DMS153 treated with DMSO at 0.1 percent for 48 hours (cell line): ENCODE measurements around the gene NPTXR.
A peak's percentile ranks its signal among the peaks of the same experiment; 100 is the strongest.

Source experiments
- DNase-seq: peaks from one replicate; lab custom pipeline; 2025; ENCODE audit not compliant: unreplicated experiment; lab: John Stamatoyannopoulos, UW

Gene NPTXR

DNA sequence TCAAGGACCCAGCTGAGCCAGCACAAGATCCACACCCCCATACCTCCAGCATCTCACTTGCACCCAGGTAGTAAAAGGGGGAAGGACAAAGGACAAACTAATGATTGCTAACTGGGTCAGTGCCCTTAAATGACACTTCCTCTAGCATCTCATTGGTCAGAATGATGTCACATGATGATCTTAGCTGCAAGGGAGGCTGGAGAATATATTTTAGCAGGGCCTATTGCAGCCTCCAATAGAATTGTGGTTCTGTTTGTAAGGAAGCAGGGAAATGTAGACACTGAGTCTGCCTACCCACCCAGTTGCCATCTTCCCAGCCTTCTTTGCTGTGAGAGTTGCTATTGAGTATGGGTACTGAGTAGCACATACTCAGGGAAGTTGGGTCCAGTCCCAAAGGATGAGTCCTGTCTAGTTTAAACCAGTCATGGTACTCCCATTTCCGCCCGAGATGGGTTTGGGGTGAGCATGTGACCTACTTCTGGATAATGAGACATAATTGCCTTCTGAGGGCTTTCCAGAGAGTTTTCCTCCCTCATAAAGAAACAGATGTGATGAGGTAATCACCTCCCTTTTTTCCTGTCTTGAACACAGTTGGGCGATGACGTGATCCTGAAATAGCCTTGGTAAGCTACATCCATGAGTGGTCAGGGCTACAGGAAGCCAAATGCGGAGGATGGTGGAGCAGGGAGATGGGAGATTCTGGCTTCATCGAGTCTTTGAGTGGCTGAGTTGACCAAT lies 44.4 kb downstream of the NPTXR start:
- no peak for DNase-seq

GRCh38 chr22:38798496-38798895 lies 45.3 kb downstream of the NPTXR start:
- no peak for DNase-seq

DNA sequence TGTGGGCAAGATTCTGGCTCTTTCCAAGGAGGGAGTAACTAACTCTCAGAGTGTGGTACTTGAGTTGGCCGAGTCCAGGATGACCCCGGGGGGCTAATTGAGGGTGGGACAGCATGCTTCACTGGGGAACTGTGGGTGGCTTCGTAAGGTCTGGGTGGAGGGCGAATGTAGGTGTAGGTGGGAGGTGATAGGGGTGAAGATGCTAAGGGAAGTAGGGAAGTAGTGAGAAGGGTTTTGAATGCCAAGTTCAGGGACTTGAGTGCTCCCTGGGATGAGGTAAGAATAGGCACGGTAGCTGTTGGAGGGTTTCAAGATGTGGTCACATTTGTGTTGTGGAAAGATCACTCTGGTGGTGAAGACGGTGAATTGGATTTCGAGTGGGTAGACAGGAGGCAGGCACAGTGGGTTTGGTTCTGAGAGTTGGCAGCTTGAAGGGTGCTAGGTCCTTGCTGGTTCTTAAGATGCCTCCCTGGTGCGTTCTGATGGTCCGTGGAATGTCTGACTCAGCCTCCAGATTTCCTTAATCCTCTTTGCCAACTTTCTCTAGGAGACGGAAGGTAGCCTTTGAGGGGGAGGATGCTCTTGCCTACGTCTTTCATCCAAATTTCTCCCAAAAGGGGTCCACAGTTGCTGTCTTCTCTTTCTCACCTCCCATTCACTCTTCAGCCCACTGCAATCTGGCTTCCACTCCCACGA lies 47.4 kb downstream of the NPTXR start:
- DNase-seq: no peak

DNA sequence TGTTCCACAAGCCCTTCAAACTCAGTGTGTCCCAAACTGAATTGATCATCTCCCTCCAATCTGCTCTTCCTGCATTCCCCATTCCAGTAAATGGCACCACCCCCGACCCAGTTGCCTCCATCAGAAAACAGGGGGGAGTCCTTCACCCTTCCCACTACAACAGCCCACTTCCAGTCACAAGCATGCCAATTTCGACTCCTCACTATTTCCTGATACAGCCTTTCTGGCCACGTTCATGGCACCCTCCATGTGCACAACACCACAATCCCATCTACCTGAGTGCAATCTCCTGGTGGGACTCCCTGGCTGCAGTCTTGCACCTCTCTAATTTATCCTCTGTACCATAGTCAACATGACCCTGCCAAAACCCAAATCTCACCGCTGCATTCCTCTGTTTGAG lies 48.3 kb downstream of the NPTXR start:
- no peak for DNase-seq

DNA sequence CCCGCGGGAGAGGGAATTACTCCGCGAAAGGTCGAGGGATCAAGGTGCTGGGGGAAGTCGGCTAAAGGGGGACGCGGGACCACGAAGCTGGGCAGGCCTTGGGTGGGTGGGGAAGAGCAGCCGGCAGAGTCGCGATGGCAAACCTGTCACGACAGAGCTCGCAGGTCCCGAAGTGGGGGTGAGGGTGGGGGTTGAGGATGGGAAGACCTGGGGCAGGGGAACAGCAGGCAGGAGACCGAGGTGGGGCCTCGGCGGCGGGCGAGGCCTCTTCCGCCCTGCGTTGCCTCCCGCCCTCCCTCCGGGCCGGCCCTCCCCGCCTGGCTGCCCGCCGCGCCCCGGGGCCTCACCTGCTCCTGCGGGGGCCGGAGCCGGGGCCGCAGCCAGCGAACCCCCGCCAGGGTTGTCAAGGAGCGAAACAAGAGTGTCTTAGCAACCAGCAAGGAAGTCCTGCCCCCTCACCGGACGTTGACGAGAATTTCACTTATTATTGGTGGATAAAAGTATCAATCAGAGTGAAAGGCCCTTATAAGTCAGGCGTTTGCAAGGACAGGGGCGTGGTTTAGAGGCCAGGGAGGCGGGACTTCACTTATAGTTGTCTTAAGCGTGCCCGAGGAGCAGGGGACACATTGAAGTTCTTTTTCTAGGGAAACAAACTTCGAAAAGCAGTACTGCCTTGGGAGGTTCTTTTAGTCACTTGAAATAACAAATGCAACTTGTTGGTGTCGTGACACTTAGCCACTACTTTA lies 49.9 kb downstream of the NPTXR start, which contains the start of gene DNAL4:
Gene DNAL4 (minus strand): TSS at position 423 of the 746 bp plus-strand sequence. CDS start 11,412 bp downstream, outside the sequence.
- peak; percentile 97 for DNase-seq

DNA sequence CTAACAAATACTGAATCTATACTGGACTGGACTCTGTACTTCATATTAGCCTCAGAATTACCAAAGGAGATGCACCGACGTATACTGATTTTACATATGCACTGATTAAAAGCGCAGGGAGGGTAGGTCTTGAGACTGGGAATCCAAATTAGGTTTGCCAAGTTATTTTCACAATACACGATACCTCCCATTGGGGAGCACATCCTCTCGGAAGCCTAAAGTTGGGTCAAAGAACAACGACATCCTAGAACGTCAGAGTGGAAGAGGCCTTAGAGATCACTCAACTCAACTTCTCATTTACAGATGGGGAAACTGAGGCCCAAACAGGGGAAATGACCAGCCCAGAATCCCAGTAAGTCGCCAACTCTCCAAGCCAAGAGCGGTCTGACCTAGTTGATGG lies 50.5 kb downstream of the NPTXR start:
- no peak for DNase-seq

DNA sequence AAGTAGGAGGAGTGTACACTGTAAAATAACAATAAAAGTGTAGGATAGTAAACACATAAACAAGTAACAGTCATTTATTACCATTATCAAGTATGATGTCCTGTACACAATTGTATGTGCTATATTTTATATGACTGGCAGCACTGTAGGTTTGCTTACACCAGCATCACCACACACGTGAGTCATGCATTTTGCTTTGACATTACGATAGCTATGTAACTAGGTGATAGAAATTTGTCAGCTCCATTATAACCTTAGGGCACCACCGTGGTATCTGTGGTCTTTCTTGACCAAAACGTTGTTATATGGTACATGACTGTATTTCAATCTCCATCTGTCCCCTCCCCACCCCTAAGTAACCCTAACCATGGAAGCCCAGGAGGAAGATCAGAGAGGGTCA lies 51.0 kb downstream of the NPTXR start:
- DNase-seq: no peak

GRCh38 chr22:38789606-38790005 lies 54.2 kb downstream of the NPTXR start:
- no peak for DNase-seq

DNA sequence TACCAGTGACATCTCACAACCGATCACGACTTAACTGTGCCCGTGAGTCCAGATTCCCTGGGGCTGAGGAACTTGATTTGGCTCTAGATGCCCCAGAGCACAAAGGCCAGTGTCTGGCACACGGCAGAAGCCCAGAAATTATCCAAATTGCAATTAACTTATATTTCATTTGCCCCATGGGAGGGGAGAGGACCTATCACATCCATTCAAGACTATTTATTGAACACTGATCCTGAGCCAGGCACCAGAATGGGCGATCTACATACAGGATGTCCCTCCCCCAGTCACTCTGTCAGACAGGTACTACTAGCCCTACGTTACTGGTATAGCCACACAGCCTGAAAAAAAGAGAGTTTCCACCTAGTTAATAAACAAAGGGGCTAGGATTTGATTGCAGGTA lies 55.0 kb downstream of the NPTXR start:
- no peak for DNase-seq

DNA sequence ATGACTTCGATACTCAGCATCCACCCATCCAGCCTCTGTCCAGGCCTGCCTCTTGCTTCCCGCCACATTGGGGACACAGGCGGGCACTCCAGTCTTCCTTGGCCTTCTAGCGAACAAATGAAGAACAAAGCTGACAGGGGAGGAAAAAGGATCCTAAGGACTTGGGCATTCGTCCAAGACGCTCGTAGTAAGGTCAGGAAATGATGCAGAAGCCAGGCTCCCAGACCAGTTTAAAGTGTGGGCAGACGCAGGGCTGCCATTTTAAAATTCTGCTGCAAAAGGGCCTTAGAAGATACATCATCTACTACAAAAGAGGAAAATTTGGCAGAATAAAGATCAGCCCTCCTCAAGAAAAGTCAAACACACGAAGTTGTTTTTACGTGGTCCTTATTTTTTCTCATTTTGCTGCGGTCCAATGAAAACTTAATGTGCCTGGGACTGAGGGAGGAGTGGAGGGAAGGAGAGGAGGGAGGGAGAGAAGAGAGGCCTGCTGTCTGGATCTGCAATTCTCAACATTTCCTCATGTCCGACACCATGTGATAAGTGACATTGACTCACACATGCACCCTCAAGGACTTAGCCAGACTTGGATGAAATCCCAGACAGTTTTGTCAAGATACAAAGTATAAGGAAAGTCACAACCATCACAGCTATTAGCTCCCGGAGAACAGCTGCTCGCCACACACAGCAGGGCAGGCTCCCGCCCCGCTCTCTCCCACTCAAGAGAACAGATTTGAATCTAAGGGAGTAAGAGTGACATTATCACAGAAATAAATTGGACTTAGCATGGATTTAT lies 55.6 kb downstream of the NPTXR start:
- DNase-seq: no peak

DNA sequence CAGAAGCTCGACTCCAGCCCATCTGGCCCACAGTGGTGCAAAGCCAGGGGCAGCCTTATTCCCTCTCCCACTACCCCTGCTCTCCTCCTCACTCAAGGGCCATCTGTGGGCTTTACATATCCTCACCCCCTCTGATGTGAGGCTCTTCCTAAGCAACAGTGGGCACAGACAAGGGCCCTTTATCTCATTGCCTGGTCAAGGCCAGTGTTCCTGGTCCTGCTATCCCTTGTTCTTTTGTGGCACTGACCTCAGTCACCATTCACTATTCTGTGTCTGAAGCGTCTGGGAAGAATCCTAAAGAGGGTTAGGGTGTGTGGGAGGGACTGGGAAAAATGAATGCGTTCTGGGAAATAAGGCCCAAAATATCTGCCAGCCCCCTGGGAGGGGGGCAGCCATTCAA lies 57.2 kb downstream of the NPTXR start:
- no peak for DNase-seq

DNA sequence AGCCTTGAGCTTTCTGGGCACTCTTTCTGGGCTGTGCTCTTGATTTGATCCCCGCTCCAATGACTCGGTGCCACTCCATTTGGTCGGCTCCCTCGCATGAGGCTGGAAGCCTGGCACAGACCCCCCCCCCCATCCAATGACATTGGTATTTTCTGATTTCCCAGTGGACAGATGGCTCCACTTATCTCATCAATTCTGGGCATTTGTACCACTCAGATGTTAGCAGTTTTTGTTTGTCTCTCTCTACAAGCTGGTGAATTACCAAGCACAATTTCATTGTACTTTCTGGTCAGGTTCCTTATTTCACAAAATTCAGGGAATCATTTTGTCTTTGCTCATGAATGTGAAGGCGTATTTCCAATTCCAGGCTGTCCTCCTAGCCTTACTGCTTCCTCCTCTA lies 59.0 kb downstream of the NPTXR start:
- DNase-seq: no peak

DNA sequence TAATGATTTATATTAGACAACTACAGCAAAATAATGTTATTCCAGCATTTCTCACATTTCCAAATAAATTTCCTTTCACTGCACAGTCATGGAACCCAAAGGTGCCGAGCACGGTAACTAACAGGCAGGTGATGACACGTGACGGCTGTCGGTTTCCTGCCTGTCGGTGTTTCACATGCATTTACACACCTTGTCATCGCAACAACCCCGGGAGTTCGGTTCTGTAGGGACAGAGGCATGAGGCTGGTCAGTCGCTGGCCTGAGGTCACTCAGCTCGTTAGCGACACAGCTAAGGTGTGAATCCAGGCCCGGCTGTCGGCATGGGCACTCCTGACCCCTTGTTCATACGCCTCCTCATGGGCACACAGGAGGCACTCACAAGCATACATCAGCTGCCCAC lies 59.8 kb downstream of the NPTXR start:
- DNase-seq: no peak

- DNase-seq: no peak
These were observed 60.7 kb downstream of the NPTXR start for GRCh38 chr22:38783095-38783615.

GRCh38 chr22:38782402-38783094 lies 61.3 kb downstream of the NPTXR start:
- DNase-seq: no peak

- DNase-seq: no peak
These were observed 62.8 kb downstream of the NPTXR start for GRCh38 chr22:38781033-38781432.

GRCh38 chr22:38777087-38777671 lies 66.6 kb downstream of the NPTXR start:
- DNase-seq: no peak

GRCh38 chr22:38776086-38776485 lies 67.7 kb downstream of the NPTXR start:
- no peak for DNase-seq

- no peak for DNase-seq
These were observed 68.2 kb downstream of the NPTXR start for GRCh38 chr22:38775656-38776055.
